Testis (tissue), 3 donors: ENCODE results near the gene PTPN3. TPM values are rescaled to one million over a fixed set of nuclear protein-coding genes. Genes with fewer than 3 reads are reported as not detected.

Source experiments
- DNase-seq: peaks from one replicate; pipeline ENCODE4 v3.0.0-alpha.2; 2019
- H3K27ac ChIP-seq, 2 donors: fragments of 200-600 bp; sonication (generic); one replicate each; pipeline ENCODE4 v1.5.1; 2019
- H3K27me3 ChIP-seq: fragments of 200-600 bp; sonication (generic); one replicate; pipeline ENCODE4 v1.5.1; 2019
- H3K36me3 ChIP-seq: fragments of 200-600 bp; sonication (generic); one replicate; pipeline ENCODE4 v1.5.1; 2017; ENCODE audit warnings: low read depth; ENCODE audit errors: missing control alignments
- H3K4me1 ChIP-seq: fragments of 200-600 bp; sonication (generic); one replicate; pipeline ENCODE4 v1.5.1; 2019
- H3K4me3 ChIP-seq, 2 donors: fragments of 200-600 bp; sonication (generic); one replicate each; pipeline ENCODE4 v1.5.1; 2017 to 2019
- H3K9me3 ChIP-seq: fragments of 200-600 bp; sonication (generic); one replicate; pipeline ENCODE4 v1.5.1; 2017
- CTCF ChIP-seq, 3 experiments: fragments of 450-650 bp in 2 of 3; fragments of 200-600 bp in 1 of 3; sonication (generic) in 1 of 3; IDR thresholded peaks; one replicate each; pipeline ENCODE4 v1.5.1; 2016 to 2019; ENCODE audit warnings: antibody characterized with exemption in 3 of 3, mild to moderate bottlenecking in 2 of 3, moderate library complexity in 1 of 3
- POLR2A ChIP-seq: fragments of 450-650 bp; IDR thresholded peaks from one replicate; pipeline ENCODE4 v1.6.1; 2017; ENCODE audit warnings: antibody characterized with exemption, mild to moderate bottlenecking, moderate library complexity
- WGBS, 2 donors: methylation state at CpG; one replicate each; pipeline ENCODE4 v1.1.5; 2018; 5-methylcytosine and 5-hydroxymethylcytosine counted together
- intact Hi-C: fragments of 100-400 bp; cut with DNase I; formaldehyde crosslinking; loops from one replicate; pipeline ENCODE4 v1.15.1; 2023; ENCODE audit warnings: low total_unique reads
- polyA plus RNA-seq: library from polyadenylated mRNA; stranded (reverse); fragments of 350-450 nt; fragmentation: Illumina TruSeq; extraction: RNeasy Lipid Tissue Mini Kit (QIAGEN cat#74804); gene quantifications from one replicate; pipeline ENCODE4 v1.2.3, GENCODE V29; 2014; ENCODE audit warnings: low read depth, low replicate concordance; ENCODE audit not compliant: insufficient read depth
- total RNA-seq, 2 donors: library from RNA; depleted of rRNA; stranded (reverse); fragments of >200 nt; gene quantifications; one replicate each; pipeline ENCODE4 v1.2.3, GENCODE V29; 2016

The PTPN3 gene
- total and polyA plus RNA-seq, 3 donors from 2014 or later, result 6.6 to 8.1 (median 7.0) TPM

- peak; percentile 77 for DNase-seq
- H3K4me1 ChIP-seq, result no peaks in the 10 kb centered on the region
- H3K4me3 ChIP-seq, result no peak overlapping the region
- WGBS, 2 donors, result 57 to 61% methylated on average over 13 of the region's 13 CpGs
- H3K27ac ChIP-seq, result no peak overlapping the region
- no peaks in the 10 kb centered on the region for H3K27me3 ChIP-seq
- TF ChIP-seq CTCF (IDR thresholded peaks at IDR 0.05) (peak in 2 of 3 experiments; percentile 68 to 77), POLR2A (no peak)
- intact Hi-C loops, result no loop called here
- no peaks in the 10 kb centered on the region for H3K36me3 ChIP-seq
- no peaks in the 10 kb centered on the region for H3K9me3 ChIP-seq
Measured at GRCh38 chr9:109469646-109470358, 28.3 kb downstream of the PTPN3 start.

DNA sequence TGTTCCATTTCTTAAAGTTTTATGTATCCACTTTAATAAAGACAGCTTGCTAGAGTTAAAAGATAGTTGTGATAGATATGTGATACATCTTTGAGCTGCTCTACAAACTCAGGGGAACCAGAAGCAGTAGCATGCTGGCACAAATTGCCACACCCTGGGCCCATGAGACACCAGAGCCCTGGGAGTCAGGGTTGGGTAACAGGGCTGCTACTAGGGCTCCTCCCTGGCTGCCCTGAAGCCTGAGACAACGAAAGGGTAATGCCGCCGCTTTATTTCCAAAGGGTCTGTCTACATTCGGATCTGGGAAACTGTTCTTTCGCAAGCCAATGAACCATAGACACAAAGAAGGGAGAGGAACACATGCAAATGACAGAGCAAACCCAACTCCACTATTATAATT is 29.2 kb downstream of the PTPN3 start:
- H3K4me3 ChIP-seq, result no peak overlapping the region
- no peaks in the 10 kb centered on the region for H3K4me1 ChIP-seq
- TF ChIP-seq POLR2A, result no peak
- no peak for TF ChIP-seq CTCF (IDR thresholded peaks at IDR 0.05)
- DNase-seq, result no peak
- H3K27me3 ChIP-seq, result no peaks in the 10 kb centered on the region
- no peaks in the 10 kb centered on the region for H3K9me3 ChIP-seq
- H3K36me3 ChIP-seq, result no peaks in the 10 kb centered on the region
- intact Hi-C loops, result no loop called here
- H3K27ac ChIP-seq, result no peak overlapping the region
- 91 to 98% methylated on average over 5 of the region's 5 CpGs for WGBS, 2 donors

- intact Hi-C loops, result no loop called here
- no peak for TF ChIP-seq CTCF (IDR thresholded peaks at IDR 0.05)
- TF ChIP-seq POLR2A, result no peak
Measured at GRCh38 chr9:109467936-109468335, 30.2 kb downstream of the PTPN3 start.

DNA sequence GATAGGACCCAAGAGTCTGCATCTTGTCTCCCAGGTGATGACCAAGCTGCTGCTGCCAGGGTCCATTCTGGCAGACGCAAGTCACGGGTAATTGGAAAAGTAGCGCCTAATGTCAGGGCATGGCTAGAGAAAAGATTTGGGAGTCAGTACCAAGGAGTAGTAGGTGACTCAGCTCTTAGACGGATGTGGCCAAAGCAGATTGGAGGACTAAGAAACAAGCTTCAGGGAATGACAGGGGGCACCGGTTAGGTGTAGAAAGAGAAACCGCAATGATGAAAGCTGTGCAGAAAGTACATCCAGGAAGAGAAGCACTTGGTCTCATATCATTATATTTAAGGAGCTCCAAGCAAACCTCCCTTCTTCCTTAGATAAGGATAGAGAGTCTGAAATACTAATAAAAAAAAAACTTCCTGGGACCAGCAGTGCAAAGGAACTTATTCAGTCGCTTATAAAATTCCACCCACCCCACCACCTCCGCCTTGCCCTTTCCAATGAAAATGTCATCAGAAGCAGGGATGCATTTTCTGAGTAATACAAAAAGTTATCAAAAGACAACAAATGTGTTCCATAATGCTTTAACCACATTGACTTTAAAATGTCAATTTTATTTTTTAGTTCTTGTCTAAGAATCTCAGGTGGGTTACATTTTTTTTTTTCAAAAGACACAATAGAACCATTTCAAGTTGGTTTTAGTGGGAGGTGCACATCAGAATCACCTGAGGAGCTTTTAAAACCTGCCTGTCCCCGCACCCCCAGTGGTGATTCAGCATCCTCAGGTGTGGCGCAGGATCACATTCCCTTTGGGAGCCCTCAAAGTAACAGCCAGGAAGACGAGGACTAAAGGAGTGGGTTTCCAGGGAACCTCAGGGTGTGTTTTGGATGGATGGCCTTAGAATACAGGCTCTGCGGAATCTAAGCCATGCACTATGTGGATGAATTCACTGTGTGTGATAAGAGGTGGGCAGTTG is 31.2 kb downstream of the PTPN3 start:
- H3K36me3 ChIP-seq, result no peaks in the 10 kb centered on the region
- 86 to 93% methylated on average over 12 of the region's 12 CpGs for WGBS, 2 donors
- TF ChIP-seq POLR2A (no peak), CTCF (IDR thresholded peaks at IDR 0.05) (no peak)
- H3K27me3 ChIP-seq, result no peaks in the 10 kb centered on the region
- intact Hi-C loops, result no loop called here
- DNase-seq, result no peak
- no peaks in the 10 kb centered on the region for H3K4me1 ChIP-seq
- H3K4me3 ChIP-seq, result no peak overlapping the region
- H3K27ac ChIP-seq, result no peak overlapping the region
- no peaks in the 10 kb centered on the region for H3K9me3 ChIP-seq

More at GRCh38 chr9:109467936-109468335, 30.2 kb downstream of the PTPN3 start:
- 69 to 84% methylated on average over 2 of the region's 2 CpGs for WGBS, 2 donors
- Histone ChIP-seq H3K36me3 (no peaks in the 10 kb centered on the region), H3K9me3 (no peaks in the 10 kb centered on the region), H3K27ac (no peak overlapping the region), H3K4me3 (no peak overlapping the region), H3K27me3 (no peaks in the 10 kb centered on the region), H3K4me1 (no peaks in the 10 kb centered on the region)
- no peak for DNase-seq
